Astrocyte (in vitro differentiated cells and primary cell): ENCODE results near the gene ANKRD9. TPM values are rescaled to one million over a fixed set of nuclear protein-coding genes. Genes with fewer than 3 reads are reported as not detected.
A peak's percentile ranks its signal among the peaks of the same experiment; 100 is the strongest.

ENCODE experiments used
- DNase-seq: peaks from one replicate; pipeline ENCODE4 v3.0.0-alpha.2; 2010; ENCODE audit warnings: low read depth
- FAIRE-seq: peaks from 2 replicates; lab custom pipeline; 2011; peaks lifted over from hg19 to GRCh38; lab: Jason Lieb, UNC
- H2AFZ ChIP-seq: 2 replicates; pipeline ENCODE4 v1.6.0; 2012; ENCODE audit warnings: low read depth, low read length, inconsistent platforms
- H3K27ac ChIP-seq: 2 replicates; pipeline ENCODE4 v1.5.1; 2011; ENCODE audit warnings: low read depth, low read length, inconsistent platforms
- H3K27me3 ChIP-seq: 2 replicates; pipeline ENCODE4 v1.6.0; 2011; ENCODE audit warnings: low read length, inconsistent platforms; ENCODE audit not compliant: insufficient read depth
- H3K36me3 ChIP-seq: 2 replicates; pipeline ENCODE4 v1.5.1; 2011; ENCODE audit warnings: low read length, inconsistent platforms; ENCODE audit not compliant: insufficient read depth
- H3K4me1 ChIP-seq: 2 replicates; pipeline ENCODE4 v1.5.1; 2011; ENCODE audit warnings: low read length, inconsistent platforms; ENCODE audit not compliant: insufficient read depth
- H3K4me2 ChIP-seq: 2 replicates; pipeline ENCODE4 v1.6.0; 2012; ENCODE audit warnings: low read length, inconsistent platforms
- H3K4me3 ChIP-seq: 2 replicates; pipeline ENCODE4 v1.5.1; 2011; ENCODE audit warnings: low read depth, mild to moderate bottlenecking, low read length, inconsistent platforms; ENCODE audit not compliant: insufficient read depth
- H3K79me2 ChIP-seq: 2 replicates; pipeline ENCODE4 v1.6.0; 2012; ENCODE audit warnings: mild to moderate bottlenecking, low read length, inconsistent platforms; ENCODE audit not compliant: insufficient read depth
- H3K9ac ChIP-seq: 2 replicates; pipeline ENCODE4 v1.6.0; 2012; ENCODE audit warnings: mild to moderate bottlenecking, low read length, inconsistent platforms
- H3K9me3 ChIP-seq: 2 replicates; pipeline ENCODE4 v1.5.1; 2012; ENCODE audit warnings: low read depth, mild to moderate bottlenecking, low read length, inconsistent platforms; ENCODE audit not compliant: insufficient read depth
- H4K20me1 ChIP-seq: 2 replicates; pipeline ENCODE4 v1.6.0; 2012; ENCODE audit warnings: low read length, inconsistent platforms; ENCODE audit not compliant: insufficient read depth
- H3K27ac Mint-ChIP-seq: one replicate; pipeline ENCODE4 v1.8.0; 2021; ENCODE audit warnings: mild to moderate bottlenecking, mixed read lengths; ENCODE audit not compliant: unreplicated experiment
- H3K27me3 Mint-ChIP-seq: one replicate; pipeline ENCODE4 v1.8.0; 2021; ENCODE audit warnings: low read depth, mixed read lengths; ENCODE audit not compliant: unreplicated experiment
- H3K36me3 Mint-ChIP-seq: one replicate; pipeline ENCODE4 v1.8.0; 2021; ENCODE audit warnings: low read depth, mixed read lengths; ENCODE audit not compliant: unreplicated experiment
- H3K4me1 Mint-ChIP-seq: one replicate; pipeline ENCODE4 v1.8.0; 2021; ENCODE audit warnings: low read depth, mixed read lengths; ENCODE audit not compliant: unreplicated experiment
- H3K4me3 Mint-ChIP-seq: one replicate; pipeline ENCODE4 v1.8.0; 2021; ENCODE audit warnings: mild to moderate bottlenecking, moderate library complexity, mixed read lengths; ENCODE audit not compliant: unreplicated experiment
- H3K9me3 Mint-ChIP-seq: one replicate; pipeline ENCODE4 v1.8.0; 2021; ENCODE audit warnings: mild to moderate bottlenecking, mixed read lengths; ENCODE audit not compliant: unreplicated experiment
- CTCF ChIP-seq: IDR thresholded peaks from 2 replicates; pipeline ENCODE4 v1.5.1; 2011; ENCODE audit warnings: low read depth, mild to moderate bottlenecking, inconsistent platforms, low read length, moderate library complexity; ENCODE audit not compliant: insufficient read depth
- EZH2 ChIP-seq: IDR thresholded peaks from 2 replicates; pipeline ENCODE4 v1.6.1; 2012; ENCODE audit warnings: mild to moderate bottlenecking, low read length, inconsistent platforms; ENCODE audit not compliant: insufficient read depth
- total RNA-seq: library from RNA; stranded (reverse); gene quantifications from 2 replicates; pipeline ENCODE4 v1.2.1, GENCODE V29; 2021

ANKRD9 gene
- total RNA-seq, 1 donor from 2014 or later = 9.4 TPM

- H3K27ac ChIP-seq = no peak overlapping the region
- peak overlapping the region; percentile 41 for H3K27ac Mint-ChIP-seq
- no peaks in the 10 kb centered on the region for H3K36me3 ChIP-seq
- H4K20me1 ChIP-seq = no peaks in the 10 kb centered on the region
- H3K27me3 Mint-ChIP-seq = peaks cover 11% of the 10 kb centered on the region
- no peak for TF ChIP-seq CTCF
- no peak for TF ChIP-seq EZH2
- H3K36me3 Mint-ChIP-seq = peaks cover 4% of the 10 kb centered on the region
- peaks cover 6% of the 10 kb centered on the region for H3K79me2 ChIP-seq
- no peaks in the 10 kb centered on the region for H3K4me1 Mint-ChIP-seq
- H3K9me3 ChIP-seq = no peaks in the 10 kb centered on the region
- FAIRE-seq (no peak), DNase-seq (no peak)
- no peaks in the 10 kb centered on the region for H3K27me3 ChIP-seq
- no peaks in the 10 kb centered on the region for H3K9me3 Mint-ChIP-seq
- no peak overlapping the region for H2AFZ ChIP-seq
- peaks cover 4% of the 10 kb centered on the region for H3K4me1 ChIP-seq
- H3K4me3 Mint-ChIP-seq = peak overlapping the region; percentile 83
- peak overlapping the region; percentile 97 for H3K4me2 ChIP-seq
- no peak overlapping the region for H3K4me3 ChIP-seq
- H3K9ac ChIP-seq = peak overlapping the region; percentile 74
Measured at GRCh38 chr14:102510616-102511520, 1.3 kb upstream of the ANKRD9 start.

GRCh38 chr14:102508774-102509745 lies 516 bp downstream of the ANKRD9 start:
- Histone ChIP-seq H3K36me3 (no peaks in the 10 kb centered on the region), H3K4me2 (peak overlapping the region; percentile 87), H3K27ac (peak overlapping the region; percentile 19), H3K9me3 (no peaks in the 10 kb centered on the region), H2AFZ (peak overlapping the region; percentile 73), H3K27me3 (no peaks in the 10 kb centered on the region), H3K79me2 (peaks cover 6% of the 10 kb centered on the region), H3K9ac (peak overlapping the region; percentile 71), H3K4me1 (peaks cover 4% of the 10 kb centered on the region), H4K20me1 (no peaks in the 10 kb centered on the region), H3K4me3 (peak overlapping the region; percentile 60)
- Mint-ChIP-seq H3K4me3 (peak overlapping the region; percentile 73), H3K27me3 (peaks cover 9% of the 10 kb centered on the region), H3K4me1 (no peaks in the 10 kb centered on the region), H3K36me3 (peaks cover 6% of the 10 kb centered on the region), H3K27ac (no peak overlapping the region), H3K9me3 (no peaks in the 10 kb centered on the region)
- FAIRE-seq = no peak
- TF ChIP-seq EZH2 (no peak), CTCF (no peak)
- DNase-seq = no peak
